Thoracic aorta (tissue), 2 donors: ENCODE results near the gene RIC8A. TPM values are rescaled to one million over a fixed set of nuclear protein-coding genes. Genes with fewer than 3 reads are reported as not detected.
A peak's percentile ranks its signal among the peaks of the same experiment; 100 is the strongest.

Source experiments
- ATAC-seq: fragments of 150-250 bp; one replicate; pipeline ENCODE4 v1.8.0; 2017; ENCODE audit warnings: low read depth; ENCODE audit not compliant: insufficient number of reproducible peaks, low FRiP score
- DNase-seq: peaks from one replicate; pipeline ENCODE4 v3.0.0-alpha.2; 2020; ENCODE audit warnings: low spot score
- H3K27ac ChIP-seq, 2 donors: fragments of 200-600 bp; sonication (generic); 1 replicate in 1 of 2; 2 replicates in 1 of 2; pipeline ENCODE4 v1.5.1; 2016; ENCODE audit warnings: mild to moderate bottlenecking in 2 of 2, moderate library complexity in 2 of 2
- H3K27me3 ChIP-seq: fragments of 200-600 bp; sonication (generic); replicated peaks from 2 replicates; pipeline ENCODE4 v1.6.0; 2016; ENCODE audit warnings: mild to moderate bottlenecking; ENCODE audit not compliant: insufficient read depth
- H3K36me3 ChIP-seq: fragments of 200-600 bp; sonication (generic); one replicate; pipeline ENCODE4 v1.5.1; 2016
- H3K4me1 ChIP-seq, 2 donors: fragments of 200-600 bp; sonication (generic); 1 replicate in 1 of 2; 2 replicates in 1 of 2; pipeline versions ENCODE4 v1.5.1 to v1.6.0; 2016; ENCODE audit warnings: low read depth in 2 of 2, mild to moderate bottlenecking in 1 of 2; ENCODE audit not compliant: control insufficient read depth in 1 of 2
- H3K4me3 ChIP-seq: fragments of 200-600 bp; sonication (generic); 2 replicates; pipeline ENCODE4 v1.5.1; 2016; ENCODE audit warnings: mild to moderate bottlenecking
- H3K9me3 ChIP-seq: fragments of 200-600 bp; sonication (generic); 2 replicates; pipeline ENCODE4 v1.5.1; 2016
- total RNA-seq, 2 donors: library from RNA; depleted of rRNA; stranded (reverse); fragments of >200 nt; gene quantifications; one replicate each; pipeline versions ENCODE4 v1.1.0 to v1.2.3, GENCODE V29; 2016
- TF ChIP-seq, protein P1 (sequence below): fragments of 200-600 bp; sonication (generic); IDR thresholded peaks from one replicate; pipeline ENCODE4 v1.5.1; 2019; ENCODE audit warnings: antibody characterized with exemption

The RIC8A gene
- total RNA-seq, 2 donors from 2014 or later = 79.4 to 102 TPM

GRCh38 chr11:208917-209260 is 1.4 kb downstream of the RIC8A start:
- Histone ChIP-seq H3K36me3 (peaks cover 47% of the 10 kb centered on the region), H3K27me3 (no peaks in the 10 kb centered on the region), H3K9me3 (no peaks in the 10 kb centered on the region), H3K4me3 (peak overlapping the region; percentile 98), H3K4me1 (peaks cover 30 to 55% of the 10 kb centered on the region in 2 donors), H3K27ac (peak overlapping the region; percentile 91 to 96)
- no peak for DNase-seq
- TF ChIP-seq, protein P1, sequence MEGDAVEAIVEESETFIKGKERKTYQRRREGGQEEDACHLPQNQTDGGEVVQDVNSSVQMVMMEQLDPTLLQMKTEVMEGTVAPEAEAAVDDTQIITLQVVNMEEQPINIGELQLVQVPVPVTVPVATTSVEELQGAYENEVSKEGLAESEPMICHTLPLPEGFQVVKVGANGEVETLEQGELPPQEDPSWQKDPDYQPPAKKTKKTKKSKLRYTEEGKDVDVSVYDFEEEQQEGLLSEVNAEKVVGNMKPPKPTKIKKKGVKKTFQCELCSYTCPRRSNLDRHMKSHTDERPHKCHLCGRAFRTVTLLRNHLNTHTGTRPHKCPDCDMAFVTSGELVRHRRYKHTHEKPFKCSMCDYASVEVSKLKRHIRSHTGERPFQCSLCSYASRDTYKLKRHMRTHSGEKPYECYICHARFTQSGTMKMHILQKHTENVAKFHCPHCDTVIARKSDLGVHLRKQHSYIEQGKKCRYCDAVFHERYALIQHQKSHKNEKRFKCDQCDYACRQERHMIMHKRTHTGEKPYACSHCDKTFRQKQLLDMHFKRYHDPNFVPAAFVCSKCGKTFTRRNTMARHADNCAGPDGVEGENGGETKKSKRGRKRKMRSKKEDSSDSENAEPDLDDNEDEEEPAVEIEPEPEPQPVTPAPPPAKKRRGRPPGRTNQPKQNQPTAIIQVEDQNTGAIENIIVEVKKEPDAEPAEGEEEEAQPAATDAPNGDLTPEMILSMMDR = no peak
- no peak for ATAC-seq

DNA sequence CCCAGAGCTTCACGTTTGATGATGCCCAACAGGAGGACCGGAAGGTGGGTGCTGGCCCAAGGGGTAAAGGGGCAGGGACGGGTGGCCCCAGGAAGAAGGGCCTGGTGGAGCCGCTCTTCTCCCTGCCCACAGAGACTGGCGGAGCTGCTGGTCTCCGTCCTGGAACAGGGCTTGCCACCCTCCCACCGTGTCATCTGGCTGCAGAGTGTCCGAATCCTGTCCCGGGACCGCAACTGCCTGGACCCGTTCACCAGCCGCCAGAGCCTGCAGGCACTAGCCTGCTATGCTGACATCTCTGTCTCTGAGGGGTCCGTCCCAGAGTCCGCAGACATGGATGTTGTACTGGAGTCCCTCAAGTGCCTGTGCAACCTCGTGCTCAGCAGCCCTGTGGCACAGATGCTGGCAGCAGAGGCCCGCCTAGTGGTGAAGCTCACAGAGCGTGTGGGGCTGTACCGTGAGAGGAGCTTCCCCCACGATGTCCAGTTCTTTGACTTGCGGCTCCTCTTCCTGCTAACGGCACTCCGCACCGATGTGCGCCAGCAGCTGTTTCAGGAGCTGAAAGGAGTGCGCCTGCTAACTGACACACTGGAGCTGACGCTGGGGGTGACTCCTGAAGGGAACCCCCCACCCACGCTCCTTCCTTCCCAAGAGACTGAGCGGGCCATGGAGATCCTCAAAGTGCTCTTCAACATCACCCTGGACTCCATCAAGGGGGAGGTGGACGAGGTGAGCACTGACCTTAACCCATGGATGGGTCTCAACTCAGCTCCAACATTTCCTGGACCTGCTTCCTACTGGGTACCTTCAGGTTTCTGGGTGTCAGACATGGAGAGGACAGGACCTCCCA is 2.0 kb downstream of the RIC8A start:
- TF ChIP-seq, protein P1 = no peak
- Histone ChIP-seq H3K27me3 (no peaks in the 10 kb centered on the region), H3K4me1 (peaks cover 30 to 50% of the 10 kb centered on the region in 2 donors), H3K27ac (peak overlapping the region; percentile 91 to 96), H3K9me3 (no peaks in the 10 kb centered on the region), H3K4me3 (peak overlapping the region; percentile 98), H3K36me3 (peaks cover 51% of the 10 kb centered on the region)
- ATAC-seq = no peak
- no peak for DNase-seq

GRCh38 chr11:210122-210802 is 2.8 kb downstream of the RIC8A start:
- H3K4me3 ChIP-seq = peak overlapping the region; percentile 98
- no peaks in the 10 kb centered on the region for H3K27me3 ChIP-seq
- ATAC-seq = no peak
- DNase-seq = no peak
- TF ChIP-seq, protein P1 = no peak
- peak overlapping the region; percentile 8 to 91 for H3K27ac ChIP-seq
- peaks cover 51% of the 10 kb centered on the region for H3K36me3 ChIP-seq
- peaks cover 29 to 42% of the 10 kb centered on the region in 2 donors for H3K4me1 ChIP-seq
- no peaks in the 10 kb centered on the region for H3K9me3 ChIP-seq

DNA sequence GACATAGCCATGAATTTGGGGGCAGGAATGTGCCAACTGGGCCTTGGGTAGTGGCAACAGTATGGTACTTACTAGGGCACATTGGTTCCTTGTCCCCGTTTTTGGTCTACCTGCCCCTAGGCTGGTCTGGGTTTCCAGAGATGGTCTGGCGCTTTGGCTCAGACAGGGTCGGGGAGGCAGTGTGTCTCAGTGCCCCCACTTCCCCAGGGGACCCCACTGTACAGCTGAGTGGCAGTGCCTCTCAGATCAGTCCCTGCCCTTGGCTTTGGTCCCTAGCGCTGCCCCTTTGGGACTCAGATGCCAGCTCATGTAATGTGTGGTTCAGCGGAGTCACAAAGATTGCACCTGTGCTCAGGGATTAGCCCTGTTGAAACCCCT is 3.3 kb downstream of the RIC8A start:
- DNase-seq = no peak
- Histone ChIP-seq H3K4me3 (no peak overlapping the region), H3K36me3 (peaks cover 52% of the 10 kb centered on the region), H3K9me3 (no peaks in the 10 kb centered on the region), H3K27me3 (no peaks in the 10 kb centered on the region), H3K27ac (no peak overlapping the region), H3K4me1 (peaks cover 24 to 37% of the 10 kb centered on the region in 2 donors)
- no peak for ATAC-seq
- TF ChIP-seq, protein P1 = no peak

GRCh38 chr11:211295-211694 is 3.8 kb downstream of the RIC8A start:
- Histone ChIP-seq H3K27ac (no peak overlapping the region), H3K27me3 (no peaks in the 10 kb centered on the region), H3K4me3 (no peak overlapping the region), H3K4me1 (peaks cover 19 to 32% of the 10 kb centered on the region in 2 donors), H3K9me3 (no peaks in the 10 kb centered on the region), H3K36me3 (peaks cover 52% of the 10 kb centered on the region)
- TF ChIP-seq, protein P1 = no peak
- ATAC-seq (no peak), DNase-seq (no peak)
